Measurements from ENCODE around the gene NGEF.

Gene NGEF

DNA sequence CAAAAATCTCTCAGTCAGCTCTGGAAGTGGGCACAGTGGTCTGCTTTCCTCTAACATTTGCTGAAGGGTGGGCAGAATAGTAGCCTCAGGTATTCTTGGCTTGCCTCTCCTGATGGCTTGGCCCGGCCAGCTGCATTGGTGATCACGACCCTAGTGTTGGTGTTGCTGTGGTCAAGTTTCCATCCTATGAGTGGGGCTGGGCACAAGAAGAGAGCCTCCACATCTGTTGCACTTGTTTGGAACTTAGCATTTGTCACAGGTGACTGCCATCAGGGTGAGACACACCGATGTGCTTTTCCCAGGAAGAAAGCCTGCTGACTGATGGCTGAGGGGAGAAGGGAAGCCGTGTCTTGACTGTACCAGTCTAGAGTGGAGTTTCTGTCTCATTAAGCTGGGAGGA lies 176.1 kb downstream of the NGEF start:
- Mint-ChIP-seq H3K4me1 (peaks cover 29% of the 10 kb centered on the region), H3K9me3 (no peaks in the 10 kb centered on the region), H3K27ac (no peak overlapping the region), H3K36me3 (peaks cover 66% of the 10 kb centered on the region), H3K27me3 (no peaks in the 10 kb centered on the region), H3K4me3 (no peak overlapping the region)
- DNase-seq, result no peak
- CTCF ChIA-PET, result no interaction called here

DNA sequence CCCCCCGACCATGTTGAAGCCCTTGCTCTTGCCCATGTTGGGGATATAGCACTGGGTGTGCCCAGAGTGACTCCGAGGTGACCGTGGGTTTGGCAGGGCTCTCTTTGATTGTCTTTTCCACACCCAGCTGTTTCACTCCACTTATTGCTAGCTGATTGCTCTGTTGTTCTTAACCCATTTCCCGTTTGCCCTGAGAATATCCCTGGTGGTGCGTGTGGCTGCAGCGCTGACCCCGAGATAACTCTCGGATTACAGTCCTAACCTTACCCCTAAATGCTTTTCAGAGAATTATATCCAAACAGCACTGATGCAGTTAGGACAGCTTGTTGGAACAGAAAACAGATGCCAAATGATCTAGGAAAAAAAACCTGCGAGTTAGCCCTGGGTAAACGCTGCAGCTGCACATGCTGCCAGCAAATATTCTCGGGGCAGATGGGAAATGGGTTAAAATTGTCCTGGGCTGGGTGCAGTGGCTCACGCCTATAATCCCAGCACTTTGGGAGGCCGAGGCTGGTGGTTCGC lies 177.3 kb downstream of the NGEF start:
- Mint-ChIP-seq H3K36me3 (peaks cover 70% of the 10 kb centered on the region), H3K4me1 (peaks cover 29% of the 10 kb centered on the region), H3K27me3 (no peaks in the 10 kb centered on the region), H3K4me3 (no peak overlapping the region), H3K27ac (no peak overlapping the region), H3K9me3 (no peaks in the 10 kb centered on the region)
- CTCF ChIA-PET, result no interaction called here
- no peak for DNase-seq

DNA sequence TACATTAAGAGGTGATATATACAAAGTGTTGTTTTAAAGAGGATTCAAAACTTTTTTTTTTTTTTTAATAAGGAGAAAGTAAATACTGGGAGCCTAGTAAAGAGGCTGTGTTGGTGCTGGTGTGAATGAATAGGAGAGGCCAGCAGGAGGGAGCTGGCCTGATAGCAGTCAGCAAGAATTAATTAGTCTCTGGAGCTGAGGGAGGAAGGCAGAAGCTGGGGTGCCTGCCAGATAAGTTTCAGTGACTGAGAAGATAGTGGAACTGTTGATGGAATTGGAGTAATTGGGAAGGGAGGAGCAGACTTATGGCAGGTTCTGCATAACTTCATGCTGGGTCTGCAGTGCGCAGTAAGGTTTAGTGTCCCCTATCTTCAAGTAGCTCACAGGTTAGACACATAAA lies 179.2 kb downstream of the NGEF start:
- Mint-ChIP-seq H3K27me3 (no peaks in the 10 kb centered on the region), H3K4me3 (no peak overlapping the region), H3K9me3 (no peaks in the 10 kb centered on the region), H3K36me3 (peaks cover 61% of the 10 kb centered on the region), H3K4me1 (peaks cover 17% of the 10 kb centered on the region), H3K27ac (no peak overlapping the region)
- DNase-seq, result no peak
- CTCF ChIA-PET, result no interaction called here

- H3K9me3 Mint-ChIP-seq, result no peaks in the 10 kb centered on the region
- H3K4me1 Mint-ChIP-seq, result no peaks in the 10 kb centered on the region
- no peak overlapping the region for H3K27ac Mint-ChIP-seq
- H3K36me3 Mint-ChIP-seq, result peaks cover 52% of the 10 kb centered on the region
- DNase-seq, result no peak
- H3K27me3 Mint-ChIP-seq, result no peaks in the 10 kb centered on the region
- CTCF ChIA-PET, result no interaction called here
- H3K4me3 Mint-ChIP-seq, result no peak overlapping the region
Measured at GRCh38 chr2:232831496-232831895, 181.6 kb downstream of the NGEF start.

DNA sequence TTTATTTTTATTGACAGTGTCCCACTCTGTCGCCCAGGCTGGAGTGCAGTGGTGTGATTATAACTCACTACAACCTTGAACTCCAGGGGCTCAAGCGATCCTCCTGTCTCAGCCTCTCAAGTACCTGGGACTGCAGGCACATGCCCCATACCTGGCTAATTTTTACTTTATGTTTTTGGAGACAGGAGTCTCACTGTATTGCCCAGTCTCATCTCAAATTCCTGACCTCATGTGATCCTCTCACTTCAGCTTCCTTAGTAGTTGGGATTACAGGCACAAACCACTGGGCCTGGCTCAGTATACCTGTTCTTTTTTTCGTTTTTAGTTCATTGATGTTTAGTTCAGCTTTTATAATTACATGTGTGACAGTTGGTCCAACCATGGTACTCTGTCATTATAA lies 183.1 kb downstream of the NGEF start:
- no peak overlapping the region for H3K27ac Mint-ChIP-seq

More for the DNA sequence above, 183.1 kb downstream of the NGEF start:
- H3K36me3 Mint-ChIP-seq, result peaks cover 57% of the 10 kb centered on the region
- H3K9me3 Mint-ChIP-seq, result no peaks in the 10 kb centered on the region
- H3K27me3 Mint-ChIP-seq, result no peaks in the 10 kb centered on the region
- H3K4me1 Mint-ChIP-seq, result no peaks in the 10 kb centered on the region
- H3K4me3 Mint-ChIP-seq, result no peak overlapping the region
- CTCF ChIA-PET, result no interaction called here
- DNase-seq, result no peak

All from activated naive CD4-positive, alpha-beta T cell treated with anti-CD3 and anti-CD28 coated beads, Interleukin-2, amount 10 ng/mL, durations not matched to agents 7 days and 5 days (primary cell).